IPS DF 4.7 (cell line): ENCODE results near the gene PRLR.
"Not testable (repeated sequence)": the region's sequence is repeated elsewhere in the genome, so short reads cannot be mapped to it uniquely, and the experiment has no call there.

Experiments
- DNase-seq: peaks from one replicate; pipeline ENCODE4 v3.0.0-alpha.2; 2013; ENCODE audit warnings: low spot score; ENCODE audit errors: extremely low read depth

The PRLR gene

DNA sequence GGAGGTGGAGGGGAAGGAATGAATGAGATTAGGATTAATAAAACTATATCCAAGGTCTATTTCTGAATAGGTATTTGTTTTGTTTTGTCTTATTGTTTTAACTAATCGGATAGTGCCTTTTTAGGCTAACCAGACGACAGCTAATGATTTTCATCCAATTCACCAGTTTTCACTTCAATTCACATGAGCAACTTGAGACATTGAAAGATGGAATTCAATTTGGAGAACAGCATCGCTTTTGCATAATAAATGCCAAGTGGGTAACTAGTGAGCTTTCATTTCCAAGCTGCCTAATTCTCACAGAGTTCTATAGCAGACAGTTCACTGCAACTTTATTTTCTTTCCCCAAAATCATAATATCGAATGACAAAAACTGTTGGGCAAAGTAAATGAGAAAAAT, 187.5 kb downstream of the PRLR start:
- DNase-seq: no peak

DNA sequence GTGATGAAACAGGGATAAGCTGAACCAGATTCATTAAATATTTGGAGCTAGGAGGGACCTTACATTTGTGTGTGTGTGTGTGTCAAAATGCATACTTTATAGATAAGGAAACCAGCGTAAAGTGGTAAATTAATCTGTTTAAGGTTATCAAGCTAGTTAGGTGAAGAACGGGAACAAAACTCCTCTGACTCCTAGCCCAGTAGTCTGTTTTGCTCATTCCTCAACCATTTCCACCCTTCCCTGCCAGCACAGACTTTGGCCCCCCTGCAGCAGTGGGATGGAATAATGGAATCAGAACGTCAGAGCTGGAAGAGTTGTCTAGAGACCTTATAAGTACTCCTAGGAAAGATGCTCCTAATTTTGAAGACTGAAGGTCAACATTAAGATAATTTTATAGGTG, 189.0 kb downstream of the PRLR start:
- DNase-seq: no peak

DNA sequence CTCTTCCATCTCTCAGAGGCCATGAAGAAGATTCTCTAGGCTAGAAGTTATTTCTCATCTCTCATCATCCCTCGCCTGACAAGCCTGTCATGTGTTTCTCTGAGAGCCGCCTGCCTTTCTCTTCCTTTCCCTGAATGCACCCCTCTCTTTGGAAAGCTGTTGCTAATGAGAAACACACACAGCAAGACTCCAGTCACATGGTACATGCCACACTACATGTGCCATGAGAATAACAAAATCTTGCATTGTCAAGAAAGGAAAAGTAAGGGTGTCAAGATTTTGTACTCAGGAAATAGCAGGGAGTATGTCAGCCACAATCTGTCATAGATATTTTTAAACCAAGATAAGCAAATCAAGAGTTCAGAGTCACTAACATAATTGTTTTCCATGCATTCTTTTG, 191.4 kb downstream of the PRLR start:
- no peak for DNase-seq

DNA sequence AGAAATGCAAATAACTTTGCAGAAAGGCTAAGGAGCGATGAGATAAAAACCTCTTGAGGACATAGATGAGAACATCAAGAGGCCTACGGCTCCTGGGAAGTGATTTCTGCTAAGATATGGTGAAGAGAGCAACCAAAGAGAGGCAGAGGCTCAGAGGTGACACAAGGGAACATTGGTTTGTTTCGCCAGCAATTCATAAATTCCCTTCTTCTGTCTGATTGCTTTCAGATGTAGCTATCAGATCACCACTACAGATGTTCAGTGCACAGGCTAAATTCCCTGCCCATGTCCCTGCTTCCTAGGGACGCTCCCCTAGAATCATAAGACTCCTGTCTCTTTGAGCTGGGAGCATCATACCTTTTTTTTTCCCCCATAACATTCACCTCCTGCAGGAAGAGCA, 193.8 kb downstream of the PRLR start:
- no peak for DNase-seq

DNA sequence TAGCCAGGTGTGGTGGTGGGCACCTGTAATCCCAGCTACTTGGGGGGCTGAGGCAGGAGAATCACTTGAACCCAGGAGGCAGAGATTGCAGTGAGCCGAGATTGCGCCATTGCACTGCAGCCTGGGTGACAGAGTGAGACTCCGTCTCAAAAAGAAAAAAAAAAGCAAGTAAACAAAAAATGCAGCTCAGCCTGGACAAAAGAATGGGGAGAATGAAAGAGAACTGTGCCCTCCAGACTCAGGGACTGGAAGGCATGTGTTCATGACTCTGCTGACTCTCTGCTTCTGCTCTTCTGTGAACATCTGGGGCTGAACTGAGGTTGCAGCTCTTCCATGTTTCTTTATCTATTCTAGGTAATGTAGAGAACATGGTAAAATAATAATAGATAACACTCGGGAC, 194.4 kb downstream of the PRLR start:
- not testable (repeated sequence) for DNase-seq

DNA sequence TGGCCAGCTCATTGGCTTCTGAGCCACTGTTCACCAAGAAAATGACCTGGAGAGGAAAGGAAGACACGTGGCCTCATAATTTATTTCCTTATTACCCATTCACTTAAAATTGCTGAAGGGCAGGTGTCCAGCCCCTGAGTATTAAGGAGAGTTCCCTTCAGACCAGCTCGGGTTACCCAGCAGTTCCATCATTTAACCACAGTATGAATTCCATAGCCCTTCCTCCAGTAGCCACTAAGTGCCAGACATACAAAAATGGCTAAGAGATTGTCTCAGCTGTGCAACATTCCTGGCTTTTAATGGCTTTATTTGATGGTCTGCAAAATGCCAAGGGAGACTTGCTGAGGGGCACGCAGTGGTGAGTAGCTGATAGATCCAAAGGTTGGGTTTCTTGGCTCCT, 195.0 kb downstream of the PRLR start:
- DNase-seq: no peak

DNA sequence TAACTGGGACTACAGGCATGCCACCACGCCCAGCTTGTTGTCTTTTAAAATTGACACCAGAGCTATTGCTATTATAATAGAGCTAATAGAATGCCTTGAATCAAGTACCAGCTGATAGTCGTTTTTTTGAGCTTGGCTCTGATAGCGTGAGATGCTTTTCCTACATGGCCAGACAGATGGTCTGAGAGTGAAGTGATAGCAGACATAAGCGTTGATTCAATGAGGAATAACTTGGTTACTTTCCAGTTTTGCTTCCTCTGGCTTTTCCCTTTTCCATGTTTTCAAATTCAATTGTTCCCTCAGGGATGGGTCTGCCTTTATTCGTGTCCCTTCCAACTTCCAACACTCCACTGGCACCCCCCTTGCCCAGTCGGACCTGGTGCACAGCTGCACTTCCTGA, 197.9 kb downstream of the PRLR start:
- no peak for DNase-seq

DNA sequence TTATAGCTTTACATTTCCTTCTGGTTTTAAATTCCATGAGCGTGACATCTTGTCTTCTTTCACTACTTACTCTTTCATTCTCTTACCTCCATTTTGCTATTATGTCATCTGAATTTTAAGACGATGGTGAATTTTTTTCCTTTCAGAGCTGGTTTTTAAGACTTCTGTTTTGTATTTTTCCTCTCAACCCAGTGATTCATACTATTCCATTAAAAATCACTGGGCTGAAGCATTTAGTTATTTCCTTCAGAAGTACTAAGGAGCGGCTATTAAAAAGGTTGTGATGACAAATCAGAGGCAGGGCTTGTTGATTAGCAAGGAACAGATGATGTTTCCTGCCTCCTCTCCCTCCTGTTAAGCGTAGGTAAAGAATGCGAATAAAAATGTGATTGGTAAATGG, 199.0 kb downstream of the PRLR start:
- DNase-seq: no peak

DNA sequence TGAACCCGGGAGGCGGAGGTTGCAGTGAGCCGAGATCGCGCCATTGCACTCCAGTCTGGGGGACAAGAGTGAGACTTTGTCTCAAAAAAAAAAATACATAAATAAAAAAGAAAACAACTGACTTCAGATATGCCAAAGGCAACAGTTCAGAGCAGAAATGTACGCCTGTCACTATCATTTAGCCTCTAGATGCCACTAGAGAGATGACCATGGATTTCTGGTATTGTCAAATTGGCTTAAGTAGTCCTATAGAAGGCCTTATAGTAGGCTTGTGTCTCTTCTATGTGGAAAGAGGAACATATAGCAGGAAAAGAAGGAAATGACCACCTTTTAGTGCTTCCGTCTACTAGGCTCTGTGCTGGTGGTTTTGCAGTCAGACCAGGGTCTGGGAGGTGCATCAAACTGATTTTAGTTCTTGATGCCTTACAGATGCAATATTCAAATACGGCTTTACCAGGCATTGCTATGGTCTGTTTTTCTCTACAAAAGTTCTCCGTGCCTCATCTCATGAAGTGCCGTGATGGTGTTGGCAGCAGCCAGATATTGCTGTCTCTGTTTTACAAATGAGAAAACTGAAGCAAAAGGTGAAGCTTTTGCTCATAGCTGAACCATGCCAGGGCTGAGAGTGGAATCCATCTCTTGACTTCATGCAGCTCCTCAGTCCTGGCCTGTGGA, 199.7 kb downstream of the PRLR start:
- no peak for DNase-seq

DNA sequence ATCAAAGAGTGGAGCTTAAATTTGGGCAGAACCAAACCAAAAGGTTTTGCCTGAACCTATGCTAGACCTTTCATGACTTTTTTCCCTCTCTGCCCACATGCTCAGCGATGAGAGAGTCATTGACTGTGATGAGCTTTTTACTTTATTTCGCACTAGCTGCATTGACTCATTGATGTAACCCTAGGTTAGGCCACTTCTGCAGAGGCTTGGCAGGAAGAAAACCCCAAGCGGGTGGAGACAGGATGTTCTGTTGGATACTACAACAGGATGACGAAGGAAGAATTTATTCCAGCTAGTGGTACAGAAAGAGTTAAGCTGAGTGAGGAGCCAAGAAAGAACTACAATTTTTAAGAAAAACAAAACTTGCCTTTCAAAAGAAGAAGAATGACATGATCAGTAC, 201.0 kb downstream of the PRLR start:
- no peak for DNase-seq

DNA sequence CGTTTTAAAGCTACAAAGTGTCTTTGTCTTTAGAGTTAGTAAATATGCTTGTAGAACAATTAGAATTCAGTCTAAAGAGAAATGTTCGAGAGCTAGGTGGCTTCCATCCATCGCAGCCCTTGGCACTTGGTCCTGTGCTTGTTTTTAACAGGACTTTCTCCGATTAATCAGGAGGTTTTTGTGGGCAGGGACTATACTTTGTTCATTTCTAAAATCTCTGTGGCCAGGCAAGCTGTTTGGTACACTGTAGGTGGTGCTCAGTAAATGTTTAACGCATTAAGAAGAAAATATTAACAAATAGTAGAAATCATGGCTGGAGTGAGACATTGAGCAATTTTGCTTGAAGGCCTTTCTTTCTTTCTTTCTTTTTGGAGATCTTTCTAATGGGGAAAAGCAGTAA, 203.3 kb downstream of the PRLR start:
- no peak for DNase-seq

DNA sequence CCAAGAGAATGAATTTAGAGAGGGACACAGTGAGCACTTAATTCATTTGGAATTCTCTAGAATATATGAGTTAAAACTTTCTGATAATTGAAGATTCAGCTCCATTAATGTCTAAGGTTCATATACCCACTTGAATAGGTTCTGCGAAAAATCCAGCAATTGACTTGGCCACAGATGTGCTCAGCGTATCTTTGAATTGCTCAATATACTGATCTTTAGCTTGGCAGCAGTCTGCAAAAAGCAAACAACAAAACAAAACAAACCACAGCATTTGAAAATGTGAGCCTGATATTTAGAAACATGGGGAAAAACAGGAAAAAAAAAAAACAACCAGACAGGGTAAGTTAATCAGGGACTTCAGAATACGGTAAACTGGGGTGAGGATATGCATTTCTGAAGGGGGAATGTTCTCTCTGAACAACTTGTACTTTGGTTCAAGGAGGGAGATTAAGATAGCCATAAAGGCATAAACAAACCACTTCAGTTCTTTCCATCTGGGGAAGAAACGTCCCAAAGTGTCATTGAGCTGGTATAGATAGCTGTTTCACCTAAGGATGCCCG, 203.9 kb downstream of the PRLR start:
- DNase-seq: no peak

DNA sequence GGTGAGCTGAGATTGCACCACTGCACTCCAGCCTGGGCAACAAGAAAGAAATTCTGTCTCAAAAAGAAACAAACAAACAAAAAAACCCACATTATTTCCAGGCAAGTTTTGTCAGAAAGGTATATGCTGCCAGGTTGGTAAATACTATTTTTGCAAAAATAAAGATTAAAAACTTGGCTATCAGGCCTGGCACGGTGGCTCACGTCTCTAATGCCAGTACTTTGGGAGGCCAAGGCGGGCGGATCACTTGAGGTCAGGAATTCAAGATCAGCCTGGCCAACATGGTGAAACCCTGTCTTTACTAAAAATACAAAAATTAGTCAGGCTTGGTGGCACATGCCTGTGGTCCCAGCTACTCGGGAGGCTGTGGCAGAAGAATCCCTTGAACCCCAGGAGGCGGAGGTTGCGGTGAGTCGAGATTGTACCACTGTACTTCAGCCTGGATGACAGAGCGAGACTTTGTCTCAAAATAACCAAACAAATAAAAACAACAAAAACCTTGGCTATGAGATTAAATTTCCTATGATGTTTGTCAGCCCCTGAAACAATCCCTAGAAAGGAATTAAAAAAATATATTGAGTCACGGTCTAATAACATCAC, 205.3 kb downstream of the PRLR start:
- DNase-seq: no peak

DNA sequence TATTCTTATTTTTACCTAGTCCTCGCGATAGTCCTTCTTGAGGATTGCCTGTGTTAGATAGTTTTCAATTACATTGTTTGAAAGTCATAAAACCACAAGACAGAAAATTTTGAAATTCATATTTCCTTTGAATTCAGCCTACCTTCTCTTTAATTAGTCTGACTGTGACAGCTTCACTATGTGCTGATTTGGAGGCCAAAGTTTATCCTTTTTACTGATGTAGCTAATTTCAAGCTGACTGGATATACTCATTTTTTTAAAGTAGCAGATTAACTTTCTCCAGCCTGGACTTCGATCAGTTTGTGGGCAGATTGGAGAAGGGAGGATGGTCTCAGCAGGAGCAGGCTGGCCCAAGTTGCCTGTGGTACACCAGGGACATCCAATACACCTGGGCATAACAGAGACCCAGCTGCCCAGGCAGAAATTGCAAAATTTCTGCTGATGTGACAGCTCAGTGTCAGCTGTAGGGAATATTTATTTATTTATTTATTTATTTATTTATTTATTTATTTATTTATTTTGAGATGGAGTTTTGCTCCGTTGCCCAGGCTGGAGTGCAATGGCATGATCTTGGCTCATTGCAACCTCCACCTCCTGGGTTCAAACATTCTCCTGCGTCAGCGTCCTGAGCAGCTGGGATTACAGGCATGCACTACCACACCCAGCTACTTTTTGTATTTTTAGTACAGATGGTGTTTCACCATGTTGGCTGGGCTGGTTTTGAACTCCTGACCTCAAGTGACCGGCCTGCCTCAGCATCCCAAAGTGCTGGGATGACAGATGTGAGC, 206.7 kb downstream of the PRLR start:
- no peak for DNase-seq

DNA sequence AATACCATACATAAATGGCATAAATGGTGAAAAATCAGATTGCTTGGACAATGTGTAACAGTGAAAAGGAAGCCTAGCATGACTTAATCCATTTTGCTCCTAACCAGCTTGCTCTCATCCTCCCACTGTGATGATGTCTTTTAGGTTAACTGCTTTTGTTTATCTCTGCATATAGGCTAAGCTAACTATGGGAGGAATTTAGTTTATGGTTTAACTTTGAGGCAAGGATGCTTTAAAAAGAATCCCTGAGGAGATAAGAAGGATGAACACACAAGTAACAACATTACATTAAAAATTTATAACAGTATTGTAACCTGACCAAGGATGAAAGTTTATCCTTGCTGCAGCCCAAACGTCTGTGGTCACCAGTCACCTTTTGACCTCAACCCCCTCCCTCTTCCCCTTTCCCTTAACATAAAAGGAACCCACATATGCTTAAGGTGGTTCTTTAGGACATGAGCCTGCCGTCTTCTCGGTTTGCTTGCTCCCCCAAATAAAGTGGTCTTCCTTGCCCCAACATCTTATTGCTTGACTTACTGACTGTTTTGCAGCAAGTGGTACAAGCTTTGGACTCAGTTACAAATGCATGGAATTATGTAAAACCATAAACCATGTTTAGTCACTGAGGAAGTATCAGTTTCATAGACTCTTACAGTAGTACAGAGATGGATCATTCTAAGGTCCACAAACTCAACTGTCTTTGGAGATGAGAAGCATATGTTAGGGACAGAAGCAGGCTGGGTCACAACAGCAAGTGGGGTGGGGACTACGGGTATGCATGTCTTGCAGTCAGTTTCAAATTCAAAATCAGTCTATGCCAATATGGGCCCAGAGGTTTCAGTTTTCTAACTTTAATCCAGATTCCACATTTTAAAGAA, 213.9 kb downstream of the PRLR start:
- no peak for DNase-seq

DNA sequence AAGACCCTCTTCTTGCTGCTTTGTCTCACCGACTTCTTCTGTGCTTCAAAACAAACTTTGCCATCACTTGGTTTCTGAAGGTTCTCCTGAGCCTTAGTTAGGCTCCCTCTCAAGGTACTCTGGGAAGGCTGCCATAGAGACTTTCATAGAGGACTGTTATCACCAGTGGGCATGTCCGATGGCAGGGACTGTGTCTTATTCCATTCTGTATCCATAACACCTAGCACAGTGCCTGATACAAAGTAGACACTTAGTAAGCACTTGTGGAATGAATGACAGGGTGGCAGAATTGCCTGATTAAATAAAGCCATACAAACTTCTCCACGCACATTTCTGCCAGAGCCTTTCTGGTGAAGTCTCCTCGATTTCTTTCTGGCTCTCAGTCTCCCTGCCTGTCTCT, 215.2 kb downstream of the PRLR start:
- no peak for DNase-seq

DNA sequence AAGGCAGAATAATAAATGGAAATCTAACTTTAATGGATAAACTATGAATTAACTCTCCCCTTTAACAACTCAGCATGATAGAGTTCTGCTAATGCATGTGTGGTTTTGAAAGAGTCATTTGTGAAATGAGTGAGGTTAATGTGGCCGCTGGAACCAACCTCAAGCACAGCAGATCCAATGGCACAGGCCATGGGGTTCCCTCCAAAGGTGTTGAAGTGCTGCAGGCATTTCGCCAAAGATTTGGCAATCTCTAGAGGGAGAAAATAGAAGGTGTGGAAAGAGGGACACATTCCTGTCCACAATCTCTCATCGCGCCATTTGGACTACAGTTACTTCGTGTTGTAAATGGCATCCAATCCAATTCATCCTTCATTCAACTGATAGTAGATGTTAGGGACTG, 217.5 kb downstream of the PRLR start:
- DNase-seq: no peak

DNA sequence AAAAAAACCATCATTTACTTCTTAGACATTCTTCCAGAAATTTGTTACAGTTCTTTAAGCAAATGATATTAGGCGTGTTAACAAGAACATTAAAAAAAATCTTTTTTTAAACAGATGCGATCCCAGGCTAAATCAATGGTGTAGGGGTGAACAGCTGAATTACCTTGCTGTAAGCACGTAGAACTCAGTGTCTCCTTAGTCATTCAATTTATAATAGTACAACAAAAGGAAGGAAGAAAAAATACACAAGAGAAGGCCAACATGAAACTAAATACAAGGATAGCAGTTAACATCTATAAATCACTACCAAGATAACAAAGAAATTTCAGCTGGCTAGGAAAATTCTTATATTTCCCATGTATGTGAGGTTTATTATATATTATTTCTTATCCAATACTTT, 217.9 kb downstream of the PRLR start:
- DNase-seq: no peak

DNA sequence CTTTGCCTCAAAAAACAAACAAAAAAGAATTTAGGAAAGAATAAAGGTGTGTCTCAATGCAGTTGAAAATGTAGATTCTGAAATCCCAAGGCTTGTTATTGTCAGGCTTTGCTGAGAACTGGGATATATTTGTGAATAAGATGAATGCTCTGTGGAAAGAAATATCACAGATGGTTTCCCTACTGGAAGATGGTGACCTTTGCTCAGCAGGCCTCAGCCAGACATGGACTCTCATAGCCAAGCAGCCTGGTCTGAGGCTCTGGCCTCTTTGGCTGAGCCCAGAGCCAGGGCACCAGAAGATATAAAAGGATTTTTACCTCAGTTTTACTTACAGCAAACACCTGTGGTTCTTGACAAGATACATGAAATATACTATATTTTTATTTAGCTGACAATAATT, 219.6 kb downstream of the PRLR start:
- DNase-seq: no peak

DNA sequence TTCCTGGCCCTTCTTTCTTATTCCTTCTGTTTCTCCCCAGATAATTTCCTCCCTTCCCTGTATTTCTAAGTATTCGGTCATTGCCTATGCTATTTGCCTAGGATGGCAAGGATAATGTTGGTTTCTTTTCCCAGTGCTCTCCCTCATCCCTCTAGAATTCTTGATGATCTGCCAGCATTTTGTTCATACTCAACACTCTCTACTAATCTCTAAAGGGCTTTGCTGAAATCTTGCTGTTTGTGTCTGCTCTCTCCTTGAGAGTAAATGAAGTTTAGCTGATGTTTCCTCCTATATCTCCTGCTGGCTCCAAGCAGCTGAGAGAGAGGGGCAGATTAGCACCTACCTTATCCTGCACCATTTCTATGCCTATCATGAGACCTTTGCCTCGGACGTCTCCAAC, 220.6 kb downstream of the PRLR start:
- no peak for DNase-seq

DNA sequence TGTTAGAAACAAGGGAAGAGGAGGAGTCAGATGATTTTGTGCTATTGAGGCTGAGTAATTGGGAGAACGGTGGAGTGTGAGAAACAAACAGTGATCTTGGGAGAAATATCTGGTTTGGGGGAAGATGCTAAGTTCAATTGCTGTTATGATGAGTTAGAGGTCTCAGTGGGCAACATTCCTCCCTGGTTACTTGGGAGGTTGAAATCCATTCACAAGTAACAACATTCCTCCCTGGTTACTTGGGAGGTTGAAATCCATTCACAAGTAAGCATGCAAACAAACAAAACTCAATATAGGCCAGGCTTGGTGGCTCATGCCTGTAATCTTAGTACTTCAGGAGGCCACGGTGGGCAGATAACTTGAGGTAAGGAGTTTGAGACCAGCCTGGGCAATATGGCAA, 221.3 kb downstream of the PRLR start:
- no peak for DNase-seq

DNA sequence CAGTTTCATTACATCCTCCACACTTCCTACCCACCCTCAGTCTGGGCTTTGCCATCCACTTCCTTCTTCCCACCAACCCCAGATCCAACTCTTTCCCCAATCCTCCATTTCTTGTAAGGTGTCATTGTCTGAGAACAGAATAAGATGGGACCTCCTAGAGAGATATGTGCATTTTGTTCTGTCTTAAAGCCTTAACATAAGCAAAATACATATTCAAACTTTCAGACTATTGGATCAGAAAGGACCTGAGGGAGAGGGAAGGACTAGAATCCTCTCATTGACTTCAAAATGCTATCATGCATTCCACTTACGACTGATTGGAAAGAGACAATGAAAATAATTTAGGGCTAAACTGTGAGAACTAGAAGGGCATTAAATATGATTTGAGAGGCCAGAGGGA, 225.5 kb downstream of the PRLR start:
- no peak for DNase-seq
